GM19351 (cell line): ENCODE measurements around the gene MEPCE.

ENCODE experiments used
- ATAC-seq: cut with Tn5 transposase; IDR thresholded peaks from one replicate; pipeline ENCODE4 v1.9.1; 2021; ENCODE audit warnings: mild to moderate bottlenecking, moderate library complexity; ENCODE audit not compliant: unreplicated experiment

Gene MEPCE

DNA sequence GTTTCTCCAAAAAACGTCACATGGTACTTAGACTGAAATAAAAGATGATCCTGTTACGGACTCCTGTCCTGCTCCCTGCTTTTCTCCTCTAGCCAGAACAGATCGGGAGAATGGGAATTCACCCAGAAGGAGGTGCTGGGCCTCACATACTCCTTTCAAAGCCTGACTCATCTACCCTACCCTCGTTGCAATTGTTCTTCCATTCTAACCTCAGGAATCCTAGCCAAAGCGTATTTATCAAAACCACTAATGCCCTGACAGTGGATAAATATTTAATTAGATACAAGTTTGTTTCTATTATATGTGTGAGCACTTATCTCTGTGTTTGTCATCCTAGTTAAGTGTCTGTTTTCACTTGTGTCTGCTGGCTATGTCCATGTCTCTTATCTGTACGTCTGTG, 22.9 kb upstream of the MEPCE start:
- ATAC-seq, result no peak

DNA sequence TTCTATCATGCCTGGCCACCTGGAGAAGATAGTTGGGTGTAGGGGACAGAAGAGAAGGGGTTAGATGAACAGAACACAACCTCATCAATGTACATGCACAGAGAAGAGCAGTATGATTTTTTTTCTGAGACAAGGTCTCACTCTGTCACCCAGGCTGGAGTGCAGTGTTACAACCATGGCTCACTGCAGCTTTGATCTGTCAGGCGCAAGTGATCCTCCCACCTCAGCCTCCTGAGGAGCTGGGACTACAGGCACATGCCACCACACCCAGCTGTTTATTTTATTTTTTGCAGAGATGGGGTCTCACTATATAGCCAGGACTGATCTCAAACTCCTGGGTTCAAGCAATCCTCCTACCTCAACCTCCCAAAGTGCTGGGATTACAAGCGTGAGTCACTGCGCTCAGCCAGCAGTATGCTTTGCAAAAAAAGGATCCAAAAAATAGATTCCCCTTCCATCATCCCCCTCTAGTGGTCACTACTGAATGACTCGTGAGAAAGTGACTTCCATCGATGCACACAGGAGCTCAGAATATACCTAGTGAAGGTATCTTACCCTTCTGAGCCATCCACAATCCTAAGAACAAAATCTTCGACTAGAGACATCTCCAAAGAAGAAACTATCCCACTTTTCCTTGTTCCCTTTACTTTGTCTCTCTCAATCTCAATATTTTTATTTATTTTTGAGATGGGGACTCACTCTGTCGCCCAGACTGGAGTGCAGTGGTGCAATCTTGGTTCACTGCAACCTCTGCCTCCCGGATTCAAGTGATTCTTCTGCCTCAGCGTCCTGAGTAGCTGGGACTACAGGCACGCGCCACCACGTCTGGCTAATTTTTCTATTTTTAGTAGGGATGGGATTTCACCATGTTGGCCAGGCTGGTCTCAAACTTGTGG, 22.1 kb upstream of the MEPCE start:
- ATAC-seq, result no peak

DNA sequence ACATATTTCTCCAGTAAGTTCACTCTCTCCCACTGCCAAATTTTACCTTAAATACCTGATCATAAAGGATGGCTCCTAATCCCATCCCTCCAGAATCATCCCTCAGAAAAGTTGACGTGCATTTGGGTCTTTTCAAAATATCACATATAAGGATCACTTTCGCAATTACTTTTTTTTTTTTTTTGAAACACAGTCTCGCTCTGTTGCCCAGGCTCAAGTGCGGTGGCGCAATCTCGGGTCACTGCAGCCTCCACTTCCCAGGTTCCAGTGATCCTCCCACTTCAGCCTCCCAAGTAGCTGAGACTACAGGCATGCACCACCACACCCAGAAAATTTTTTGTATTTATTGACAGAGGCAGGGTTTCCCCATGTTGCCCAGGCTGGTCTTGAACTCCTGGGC, 18.5 kb upstream of the MEPCE start:
- no peak for ATAC-seq

DNA sequence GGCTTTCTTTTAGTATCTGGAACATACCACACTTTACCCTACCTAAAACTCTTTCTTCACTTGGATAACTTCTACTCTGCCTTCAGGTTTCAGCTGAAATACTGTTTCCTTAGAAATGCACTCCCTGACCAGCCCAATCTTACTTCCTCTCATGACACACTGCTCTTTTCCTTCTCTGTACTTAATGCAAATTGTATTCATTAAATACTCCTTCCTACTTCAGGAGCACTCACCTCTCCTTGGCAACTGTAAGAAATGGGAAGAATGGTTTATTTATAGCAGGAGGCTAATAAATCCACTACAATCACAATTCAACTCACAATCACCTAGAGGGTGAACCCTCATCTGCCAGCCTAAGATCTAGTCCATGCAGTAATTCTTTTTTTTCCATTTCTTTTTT, 16.3 kb upstream of the MEPCE start:
- ATAC-seq, result no peak

DNA sequence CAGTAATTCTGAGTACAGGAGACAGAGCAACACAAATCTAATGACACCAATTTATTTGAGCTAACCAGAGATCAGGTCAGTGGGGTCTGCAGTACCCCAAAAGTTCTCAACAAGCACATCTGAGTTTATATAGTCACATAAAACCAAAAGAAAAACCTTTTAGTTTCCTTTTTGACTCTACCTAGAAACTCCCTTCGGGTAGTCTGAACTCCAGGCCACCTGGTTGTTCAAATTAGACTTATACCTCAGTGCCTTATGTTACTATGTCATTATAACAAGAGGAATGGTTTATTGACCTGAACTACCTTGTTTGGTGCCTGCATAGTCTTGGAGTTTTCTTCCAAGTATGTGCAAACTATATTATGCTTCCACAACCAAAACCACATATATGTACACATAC, 15.7 kb upstream of the MEPCE start:
- ATAC-seq, result no peak

DNA sequence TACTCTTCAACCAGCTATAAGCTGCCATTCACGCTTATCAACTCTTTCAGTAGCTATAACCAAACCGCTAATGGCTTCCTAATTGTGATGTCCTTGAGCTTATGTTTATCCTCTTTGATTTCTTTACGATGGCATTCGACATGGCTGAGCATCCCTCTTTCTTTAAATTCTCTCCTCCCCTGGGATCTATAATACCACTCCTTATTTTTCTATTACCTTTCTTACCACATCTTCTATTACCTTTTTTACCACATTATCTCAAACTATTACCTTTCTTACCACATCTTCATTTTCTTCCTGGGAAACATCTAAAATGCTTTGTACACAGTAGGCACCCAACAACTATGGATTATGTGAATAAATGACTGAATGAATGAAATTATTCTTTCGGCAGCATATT, 14.2 kb upstream of the MEPCE start:
- no peak for ATAC-seq

DNA sequence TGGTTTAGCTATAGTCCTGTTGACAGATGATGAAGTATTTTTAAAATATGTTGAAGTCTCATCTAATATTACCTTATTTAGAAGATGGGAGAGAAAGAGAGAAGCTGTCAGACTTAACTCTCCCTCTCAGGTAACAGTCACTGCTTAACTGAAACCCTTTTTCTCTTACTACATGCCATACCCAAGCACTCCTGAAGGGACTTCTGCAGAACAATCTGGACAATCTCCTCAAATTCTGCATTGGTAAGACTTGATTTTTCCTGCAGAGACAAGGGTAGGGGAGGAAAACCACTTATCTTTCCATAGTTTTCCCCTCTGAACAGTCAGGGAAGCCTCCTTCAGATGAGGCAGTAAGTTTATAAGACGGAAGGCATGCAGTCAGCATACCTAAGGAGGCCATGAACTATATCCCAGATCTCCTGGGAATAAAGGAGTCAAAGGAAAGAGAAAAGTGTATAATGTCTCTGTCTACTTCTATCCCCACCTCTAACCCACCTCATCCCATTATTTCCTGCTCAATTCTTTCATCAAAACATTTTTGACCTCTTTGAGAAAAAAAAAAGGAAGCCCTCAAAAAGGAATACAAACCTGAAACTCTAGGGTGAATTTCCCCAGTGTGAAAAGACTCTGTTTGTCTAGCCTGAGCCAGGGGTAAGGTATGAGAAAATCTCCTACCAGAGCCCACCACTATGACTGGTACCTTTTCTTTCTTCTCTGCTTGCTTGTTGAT, 10.5 kb upstream of the MEPCE start:
- ATAC-seq, result no peak

DNA sequence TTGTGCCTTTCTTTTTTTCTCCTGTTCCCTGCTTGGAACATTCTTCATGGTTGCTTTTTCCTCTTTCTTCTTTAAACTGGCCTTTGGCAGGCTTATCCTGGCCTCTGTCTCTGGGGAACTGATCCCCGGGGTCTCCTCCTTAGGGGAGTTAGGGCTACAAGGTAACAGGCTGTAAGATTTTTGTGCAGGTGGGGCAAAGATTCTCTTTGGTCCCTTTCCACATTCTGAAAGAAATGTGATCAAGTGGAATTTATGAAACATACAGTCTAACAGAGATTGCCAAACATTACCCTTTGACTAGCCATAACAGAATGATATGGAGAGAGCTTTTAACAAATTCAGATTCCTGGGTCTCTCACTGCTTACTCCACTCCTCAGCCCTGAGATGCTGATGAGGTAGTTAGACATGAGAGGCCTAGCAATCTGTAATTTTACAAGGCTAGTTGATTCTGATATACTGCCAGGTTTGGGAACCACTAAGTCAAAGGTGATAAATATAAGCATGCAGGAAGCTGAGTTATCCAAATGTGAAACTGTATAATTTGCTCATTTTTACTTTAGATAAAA, 9.9 kb upstream of the MEPCE start:
- ATAC-seq, result no peak

DNA sequence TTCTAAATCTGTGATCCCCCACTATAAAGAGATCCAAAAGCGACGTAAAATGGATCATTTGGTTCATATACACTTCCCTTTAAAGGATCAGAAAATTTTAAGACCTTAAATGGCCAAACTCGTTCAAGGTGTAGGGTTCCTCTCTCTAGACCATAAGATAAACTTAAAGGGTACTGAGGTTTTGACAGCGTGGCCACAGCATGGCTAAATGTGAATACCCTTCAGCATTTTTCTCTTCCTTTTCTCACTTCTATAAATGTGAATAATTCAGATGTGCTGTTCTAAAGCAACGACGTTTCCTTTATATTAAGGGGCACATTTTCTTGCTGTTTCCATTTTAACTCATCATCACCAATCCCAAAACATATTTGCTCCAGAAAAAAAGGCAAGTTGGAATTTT, 6.3 kb upstream of the MEPCE start:
- no peak for ATAC-seq

DNA sequence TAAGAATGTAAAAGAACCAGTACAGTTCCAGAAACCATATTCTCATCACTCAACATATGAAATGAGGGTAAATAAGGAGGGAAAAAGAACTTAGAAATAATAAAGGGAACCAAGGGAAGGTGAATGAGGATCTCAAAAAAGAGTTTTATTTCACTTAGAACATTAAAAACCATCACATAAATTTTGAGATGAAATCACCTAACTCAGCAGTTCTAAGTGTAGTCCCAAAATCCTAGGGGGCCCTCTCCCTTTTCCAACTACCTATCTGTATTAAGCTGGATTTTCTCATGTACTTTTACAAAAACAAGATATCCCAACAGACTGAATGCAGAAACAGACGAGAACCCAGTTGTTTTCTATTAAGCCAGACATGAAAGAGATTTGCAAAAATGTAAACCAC, 4.3 kb upstream of the MEPCE start:
- no peak for ATAC-seq

DNA sequence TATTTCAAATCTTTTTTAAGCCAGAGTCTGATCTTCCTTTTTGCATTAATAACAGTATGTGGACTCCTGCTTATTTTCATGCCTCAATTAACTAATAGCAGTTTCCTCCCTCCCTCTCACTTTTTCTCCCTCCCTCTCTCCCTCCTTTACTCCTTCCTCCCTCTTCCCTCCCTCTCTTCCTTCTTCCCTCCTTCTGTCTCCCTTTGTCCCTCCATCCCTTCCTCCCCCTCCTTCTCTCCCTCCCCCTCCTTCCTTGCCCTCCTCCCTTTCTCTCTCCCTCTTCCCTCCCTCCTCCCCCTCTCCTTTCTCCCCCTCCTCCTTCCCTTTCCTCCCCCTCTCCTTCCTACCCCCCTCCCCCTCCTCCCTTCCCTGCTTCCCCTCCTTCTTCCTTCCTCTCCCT, 3.1 kb upstream of the MEPCE start:
- ATAC-seq, result no peak

DNA sequence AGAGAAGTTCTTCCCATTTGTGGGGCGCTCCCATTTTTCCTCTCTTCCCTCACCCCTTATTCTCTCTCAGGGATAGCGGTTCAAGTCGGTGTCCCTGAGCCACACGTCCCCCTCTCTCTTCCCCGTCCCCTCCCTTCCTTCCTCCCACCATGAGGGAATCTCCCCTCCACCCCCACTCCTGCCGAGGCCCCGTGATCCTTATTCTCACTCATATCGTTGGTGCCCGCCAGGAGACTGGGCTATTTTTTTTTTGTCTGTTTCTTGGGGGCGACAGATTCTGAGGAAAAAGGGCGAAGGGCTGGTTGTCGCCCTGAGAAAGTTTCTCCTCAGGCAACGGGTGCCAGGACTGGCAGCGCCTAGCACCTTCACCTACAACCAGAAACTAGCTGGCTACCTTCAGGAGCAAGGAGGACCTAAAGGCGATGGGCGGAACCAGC, 1.9 kb upstream of the MEPCE start:
- no peak for ATAC-seq

DNA sequence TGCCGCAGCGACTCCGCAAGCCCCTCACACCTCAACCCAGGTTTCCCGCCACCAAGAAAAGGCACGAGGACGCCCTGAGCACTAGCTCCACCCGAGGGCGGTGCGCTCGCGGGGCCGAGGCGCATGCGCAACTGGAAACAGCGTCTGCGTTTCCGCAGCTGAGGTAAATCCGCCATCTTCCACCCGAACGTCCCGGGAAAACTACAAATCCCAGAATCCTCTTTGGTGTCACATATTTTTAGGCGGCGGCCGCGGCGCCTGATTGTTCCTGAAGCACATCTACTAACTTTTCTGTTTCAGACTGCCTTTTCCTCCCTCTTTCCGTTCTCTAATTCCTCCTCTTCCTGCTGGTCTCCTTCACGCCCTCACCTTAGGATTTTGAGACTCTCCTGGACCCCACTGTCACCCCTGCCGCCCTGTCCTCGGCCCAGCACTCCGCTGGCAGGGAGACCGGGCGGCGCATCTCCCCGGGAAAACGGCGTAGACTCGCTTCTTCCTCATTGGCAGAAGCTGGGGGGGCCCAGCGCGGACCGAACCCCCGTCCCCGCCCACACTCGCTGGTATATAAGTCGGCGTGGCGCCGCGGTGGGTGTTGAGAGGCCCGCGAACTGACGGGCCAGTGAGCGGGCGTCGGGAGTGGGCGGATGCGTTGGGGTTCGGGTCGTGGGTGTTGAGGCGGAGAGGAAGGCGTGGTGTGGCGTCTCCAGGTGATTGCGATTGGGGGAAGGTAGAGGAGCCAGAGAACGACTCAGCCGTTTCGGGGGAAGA, 1.2 kb upstream of the MEPCE start, which contains the start of gene ZCWPW1:
ZCWPW1 (minus strand) TSS at position 505 of the 768 bp plus-strand sequence. CDS start 8,054 bp downstream, outside the sequence.
- peak; percentile 37 for ATAC-seq

DNA sequence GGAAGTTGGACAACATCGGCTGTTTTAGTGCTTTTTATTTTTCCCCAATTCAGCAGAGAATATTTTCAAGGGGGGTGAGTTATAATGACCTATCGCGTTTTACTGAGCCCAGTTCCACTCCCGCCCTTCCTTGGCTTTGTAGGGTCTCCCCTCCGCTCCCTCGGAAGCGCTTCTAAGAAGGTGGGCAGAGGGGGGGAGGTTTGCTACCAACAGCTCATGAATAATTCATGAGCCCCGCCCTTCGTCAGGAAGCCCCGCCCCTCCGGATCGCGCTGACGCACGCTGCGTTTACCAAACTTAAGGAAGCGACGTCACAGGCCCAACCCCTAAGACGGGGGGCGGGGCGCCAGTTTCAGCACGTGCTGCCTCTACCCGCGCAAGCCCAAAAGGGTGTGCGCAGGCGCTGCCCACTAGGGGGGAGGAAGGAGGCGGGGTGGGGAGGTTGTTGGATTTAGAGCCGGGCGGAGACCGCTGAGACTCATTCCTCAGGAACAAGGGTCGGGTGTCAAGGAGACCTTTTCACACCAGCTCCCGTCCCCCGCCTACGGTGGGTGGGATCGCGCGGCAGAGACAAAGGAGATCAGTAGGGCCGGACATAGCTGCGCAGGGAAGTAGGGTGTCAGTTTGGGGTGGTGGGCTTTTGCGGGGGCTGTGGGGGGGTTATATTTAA, 529 bp upstream of the MEPCE start:
- peak; percentile 46 for ATAC-seq

DNA sequence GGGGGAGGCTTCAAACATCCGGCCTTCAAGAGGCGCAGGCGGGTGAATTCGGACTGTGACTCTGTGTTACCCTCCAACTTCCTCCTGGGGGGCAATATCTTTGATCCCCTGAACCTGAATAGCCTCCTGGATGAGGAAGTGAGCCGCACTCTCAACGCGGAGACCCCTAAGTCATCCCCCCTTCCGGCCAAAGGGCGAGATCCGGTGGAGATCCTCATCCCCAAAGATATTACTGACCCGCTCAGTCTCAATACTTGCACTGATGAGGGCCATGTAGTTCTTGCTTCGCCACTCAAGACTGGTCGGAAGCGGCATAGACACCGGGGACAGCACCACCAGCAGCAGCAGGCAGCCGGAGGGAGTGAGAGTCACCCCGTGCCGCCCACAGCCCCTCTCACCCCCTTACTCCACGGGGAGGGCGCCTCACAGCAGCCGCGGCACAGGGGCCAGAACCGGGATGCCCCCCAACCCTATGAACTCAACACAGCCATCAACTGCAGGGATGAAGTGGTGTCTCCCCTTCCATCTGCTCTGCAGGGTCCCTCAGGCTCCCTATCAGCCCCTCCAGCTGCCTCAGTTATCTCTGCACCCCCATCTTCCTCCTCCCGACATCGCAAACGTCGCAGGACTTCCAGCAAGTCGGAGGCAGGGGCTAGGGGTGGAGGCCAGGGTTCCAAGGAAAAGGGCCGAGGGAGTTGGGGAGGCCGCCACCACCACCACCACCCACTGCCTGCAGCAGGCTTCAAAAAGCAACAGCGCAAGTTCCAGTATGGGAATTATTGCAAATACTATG, 1.1 kb downstream of the MEPCE start:
- ATAC-seq, result no peak

DNA sequence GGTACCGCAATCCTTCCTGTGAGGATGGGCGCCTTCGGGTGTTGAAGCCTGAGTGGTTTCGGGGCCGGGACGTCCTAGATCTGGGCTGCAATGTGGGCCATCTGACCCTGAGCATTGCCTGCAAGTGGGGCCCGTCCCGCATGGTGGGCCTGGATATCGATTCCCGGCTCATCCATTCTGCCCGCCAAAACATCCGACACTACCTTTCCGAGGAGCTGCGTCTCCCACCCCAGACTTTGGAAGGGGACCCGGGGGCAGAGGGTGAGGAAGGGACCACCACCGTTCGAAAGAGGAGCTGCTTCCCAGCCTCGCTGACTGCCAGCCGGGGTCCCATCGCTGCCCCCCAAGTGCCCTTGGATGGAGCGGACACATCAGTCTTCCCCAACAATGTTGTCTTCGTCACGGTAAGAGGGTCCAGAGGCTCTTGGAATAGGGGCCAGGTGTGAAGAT, 1.7 kb downstream of the MEPCE start:
- ATAC-seq, result no peak

DNA sequence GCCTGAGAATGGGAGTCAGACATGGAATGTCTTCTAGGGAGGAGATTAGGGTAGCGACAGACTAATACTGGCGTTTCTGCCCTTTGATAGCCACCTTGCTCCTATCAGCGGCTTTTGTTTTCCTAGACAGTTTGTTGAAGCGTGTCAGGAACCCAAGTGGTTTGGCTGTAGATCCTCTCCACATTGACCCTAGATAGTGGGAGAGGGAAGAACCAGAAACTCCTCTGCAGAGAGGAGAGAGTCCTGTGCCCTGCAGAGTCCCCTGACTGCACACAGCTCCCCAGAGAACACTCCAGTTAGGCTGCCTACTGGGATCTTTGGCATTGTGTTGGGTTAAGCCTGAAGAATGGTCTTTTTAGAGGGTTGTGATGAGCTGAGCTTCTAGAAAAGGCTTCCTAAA, 2.4 kb downstream of the MEPCE start:
- ATAC-seq, result no peak

DNA sequence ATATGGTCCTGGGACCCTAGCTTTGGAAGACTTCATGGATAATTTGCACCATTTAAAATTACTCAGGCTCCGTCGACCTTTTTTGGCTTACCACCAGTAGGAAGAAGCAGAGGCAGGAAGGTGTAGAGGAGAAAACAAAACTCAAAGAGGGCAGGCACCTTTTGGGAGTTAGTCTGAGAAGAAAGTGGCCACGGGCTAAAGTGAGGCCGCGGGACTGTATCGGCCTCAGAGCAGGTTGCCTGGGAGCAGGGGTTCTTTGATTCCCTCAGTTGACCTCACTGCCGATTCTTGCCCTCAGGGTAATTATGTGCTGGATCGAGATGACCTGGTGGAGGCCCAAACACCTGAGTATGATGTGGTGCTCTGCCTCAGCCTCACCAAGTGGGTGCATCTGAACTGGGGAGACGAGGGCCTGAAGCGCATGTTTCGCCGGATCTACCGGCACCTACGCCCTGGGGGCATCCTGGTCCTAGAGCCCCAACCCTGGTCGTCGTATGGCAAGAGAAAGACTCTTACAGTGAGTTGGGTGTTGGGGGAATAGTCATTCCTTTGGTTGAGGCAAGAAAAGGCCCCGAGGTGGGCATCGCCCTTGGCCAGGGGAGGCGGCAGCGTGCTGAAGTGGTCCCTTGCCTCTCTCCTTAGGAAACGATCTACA, 3.1 kb downstream of the MEPCE start:
- no peak for ATAC-seq

DNA sequence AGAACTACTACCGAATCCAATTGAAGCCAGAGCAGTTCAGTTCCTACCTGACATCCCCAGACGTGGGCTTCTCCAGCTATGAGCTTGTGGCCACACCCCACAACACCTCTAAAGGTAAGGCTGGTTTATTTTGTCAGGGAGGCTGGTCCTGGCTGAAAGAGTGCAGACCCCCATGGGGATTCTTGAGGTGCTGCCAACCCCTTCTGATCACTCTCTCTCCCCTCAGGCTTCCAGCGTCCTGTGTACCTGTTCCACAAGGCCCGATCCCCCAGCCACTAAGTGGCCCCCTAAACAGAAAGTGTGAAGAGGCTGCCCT, 3.6 kb downstream of the MEPCE start:
- ATAC-seq, result no peak
